ENCODE results near the gene DNAAF5.

DNAAF5 gene

GRCh38 chr7:707296-708000 is 19.1 kb upstream of the DNAAF5 start:
- no peak for DNase-seq (ENCODE audit: low read depth)

DNA sequence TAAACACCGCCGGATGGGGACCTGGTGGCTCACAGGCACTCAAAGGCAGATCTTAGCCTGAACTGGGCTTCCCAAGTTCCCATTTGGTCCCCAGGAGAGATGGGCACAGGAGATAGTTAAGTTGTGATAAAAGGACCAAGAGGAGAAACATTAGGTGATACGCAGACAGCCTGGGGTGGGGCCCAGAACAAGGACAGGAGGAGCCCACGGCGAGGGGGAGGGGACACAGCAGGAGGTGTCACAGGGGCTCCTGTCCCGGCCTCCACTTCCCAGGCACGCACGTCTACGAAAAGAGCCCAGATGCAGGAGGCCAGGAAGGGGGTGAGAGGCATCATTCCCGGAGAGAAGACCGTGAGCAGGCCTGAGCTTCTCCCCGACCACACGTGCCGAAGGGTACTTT is 16.3 kb upstream of the DNAAF5 start:
- no peak for DNase-seq (ENCODE audit: low read depth)

- DNase-seq (ENCODE audit: low read depth), result no peak
These were observed 15.2 kb upstream of the DNAAF5 start for GRCh38 chr7:711093-711921.

GRCh38 chr7:711922-712380 is 14.5 kb upstream of the DNAAF5 start:
- DNase-seq (ENCODE audit: low read depth), result no peak

- DNase-seq (ENCODE audit: low read depth), result no peak
These were observed 13.9 kb upstream of the DNAAF5 start for GRCh38 chr7:712381-713138.

GRCh38 chr7:713139-713457 is 13.4 kb upstream of the DNAAF5 start:
- DNase-seq (ENCODE audit: low read depth), result no peak

DNA sequence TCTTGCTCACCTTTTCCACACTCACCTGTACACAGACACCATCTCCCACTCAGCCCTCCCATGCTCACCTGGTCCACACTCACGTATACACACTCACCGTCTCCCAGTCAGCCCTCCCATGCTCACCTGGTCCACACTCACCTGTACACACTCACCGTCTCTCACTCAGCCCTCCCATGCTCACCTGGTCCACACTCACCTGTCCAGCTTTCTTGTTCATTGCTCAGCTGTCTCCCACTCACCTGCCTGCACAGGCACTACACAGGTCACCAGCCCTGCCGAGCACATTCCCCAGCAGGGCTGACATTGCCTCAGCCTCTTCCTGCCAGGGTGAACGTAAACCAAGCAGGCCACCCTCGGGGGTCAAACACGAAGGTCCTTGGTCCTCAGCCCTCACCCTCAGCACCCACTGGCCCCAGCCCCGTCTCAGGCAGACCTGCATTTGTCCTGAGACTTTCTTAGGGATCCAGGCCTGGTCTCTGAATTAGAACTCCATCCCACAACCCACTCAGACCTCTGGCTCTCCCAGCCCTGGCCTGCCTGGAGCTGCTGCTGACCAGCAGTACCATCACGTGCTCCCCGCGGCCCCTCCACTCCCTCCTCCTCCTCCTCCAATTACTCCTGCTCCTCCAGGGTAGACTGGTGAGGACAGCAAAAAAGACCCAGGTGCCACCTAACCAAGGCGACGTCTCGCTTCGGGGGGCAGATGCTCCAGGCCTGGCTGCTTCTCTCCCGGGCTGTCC is 12.8 kb upstream of the DNAAF5 start:
- no peak for DNase-seq (ENCODE audit: low read depth)

GRCh38 chr7:714251-714671 is 12.2 kb upstream of the DNAAF5 start:
- no peak for DNase-seq (ENCODE audit: low read depth)

DNA sequence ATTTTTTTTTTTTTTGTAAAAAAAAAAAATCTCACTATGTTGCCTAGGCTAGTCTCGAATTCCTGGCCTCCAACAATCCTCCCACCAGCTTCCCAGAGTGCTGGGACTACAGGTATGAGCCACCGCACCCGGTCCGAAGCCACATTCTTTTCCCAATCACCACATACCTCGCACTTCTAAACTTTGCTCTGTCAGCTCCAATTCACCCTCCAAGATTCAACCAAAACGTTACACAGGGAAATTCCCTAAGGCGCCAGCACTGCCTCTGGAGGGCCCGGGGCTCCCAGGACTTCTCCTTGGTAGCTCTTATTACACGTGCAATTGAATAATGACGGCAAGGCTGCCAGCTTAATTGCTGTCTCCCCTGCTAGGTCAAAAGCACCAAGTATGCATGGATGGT is 10.3 kb upstream of the DNAAF5 start:
- DNase-seq (ENCODE audit: low read depth), result no peak

- DNase-seq (ENCODE audit: low read depth), result no peak
These were observed 9.9 kb upstream of the DNAAF5 start for GRCh38 chr7:716636-717035.

GRCh38 chr7:721619-722248 is 4.8 kb upstream of the DNAAF5 start:
- no peak for DNase-seq (ENCODE audit: low read depth)

GRCh38 chr7:723541-723940 is 3.0 kb upstream of the DNAAF5 start:
- DNase-seq (ENCODE audit: low read depth), result no peak

GRCh38 chr7:724298-724697 is 2.2 kb upstream of the DNAAF5 start:
- no peak for DNase-seq (ENCODE audit: low read depth)

GRCh38 chr7:725223-726005 is 1.1 kb upstream of the DNAAF5 start:
- DNase-seq (ENCODE audit: low read depth), result no peak

DNA sequence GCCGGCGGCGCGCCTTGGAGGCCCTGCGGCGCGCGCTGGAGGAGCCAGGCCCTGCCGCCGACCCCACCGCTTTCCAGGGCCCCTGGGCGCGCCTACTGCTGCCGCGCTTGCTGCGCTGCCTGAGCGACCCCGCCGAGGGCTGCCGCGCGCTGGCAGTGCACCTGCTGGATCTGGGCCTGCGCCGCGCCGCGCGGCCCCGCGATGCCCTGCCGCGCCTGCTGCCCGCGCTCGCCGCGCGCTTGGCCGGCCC is 280 bp downstream of the DNAAF5 start:
- no peak for DNase-seq (ENCODE audit: low read depth)

DNA sequence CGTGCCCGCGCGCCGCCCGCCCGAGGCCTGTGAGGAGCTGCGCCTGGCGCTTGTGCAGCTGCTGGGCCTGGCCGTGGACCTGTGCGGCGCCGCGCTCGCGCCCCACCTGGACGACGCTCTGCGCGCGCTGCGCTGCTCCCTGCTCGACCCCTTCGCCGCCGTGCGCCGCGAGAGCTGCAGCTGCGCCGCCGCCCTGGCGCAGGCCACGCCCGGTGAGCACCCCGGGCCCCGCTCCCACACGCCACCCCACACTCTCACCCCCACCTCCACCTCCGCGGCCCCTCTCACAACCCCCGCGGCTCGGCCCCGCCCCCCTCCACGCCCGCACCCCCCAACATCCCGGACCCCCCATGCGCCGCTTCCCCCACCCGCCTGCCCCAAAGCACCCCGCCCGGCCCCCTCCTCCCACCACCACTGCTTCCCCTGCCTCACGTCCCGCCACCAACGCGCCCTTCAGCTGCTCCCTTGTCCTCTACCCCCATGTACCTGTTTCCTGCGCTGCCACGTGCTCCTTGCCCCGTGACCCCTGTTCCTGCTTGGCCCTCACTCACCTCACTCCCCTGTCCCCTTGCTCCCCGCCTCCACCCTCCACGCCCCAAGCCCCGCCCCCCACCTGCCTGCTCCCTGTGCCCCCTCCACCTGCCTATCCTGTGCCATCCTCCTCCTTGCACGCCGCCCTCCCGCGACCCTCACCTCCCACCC is 756 bp downstream of the DNAAF5 start, which contains the start of gene PRKAR1B:
PRKAR1B (minus strand) TSS at position 178 of the 702 bp plus-strand sequence. CDS start 15,776 bp downstream, outside the sequence.
- no peak for DNase-seq (ENCODE audit: low read depth)

- no peak for DNase-seq (ENCODE audit: low read depth)
These were observed 1.4 kb downstream of the DNAAF5 start for GRCh38 chr7:727806-728460.

DNA sequence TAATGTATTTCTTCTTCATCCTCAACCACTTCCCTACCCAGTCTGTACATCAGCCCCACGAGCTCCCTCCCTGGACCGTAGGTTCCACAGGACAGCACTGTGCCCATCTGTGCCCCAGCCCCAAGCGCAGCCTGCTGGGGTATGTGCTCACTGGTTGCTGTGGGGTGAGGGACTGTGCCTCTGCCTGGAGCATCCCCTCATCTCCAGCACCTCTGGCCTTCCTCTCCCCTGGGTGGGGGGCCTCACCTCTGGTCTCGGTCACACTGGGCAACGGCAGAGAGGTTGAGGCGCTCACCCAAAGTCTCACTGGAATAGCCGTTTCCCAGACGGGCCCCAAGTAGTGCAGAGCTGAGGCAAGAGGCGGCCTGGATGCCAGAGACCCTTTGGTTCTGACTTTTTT is 2.1 kb downstream of the DNAAF5 start:
- DNase-seq (ENCODE audit: low read depth), result no peak

GRCh38 chr7:729140-730000 is 2.9 kb downstream of the DNAAF5 start:
- no peak for DNase-seq (ENCODE audit: low read depth)
